HG03460 (cell line): ENCODE results near the gene ABLIM3.

Experiments
- ATAC-seq: cut with Tn5 transposase; IDR thresholded peaks from one replicate; pipeline ENCODE4 v1.9.1; 2021; ENCODE audit not compliant: unreplicated experiment

The ABLIM3 gene

DNA sequence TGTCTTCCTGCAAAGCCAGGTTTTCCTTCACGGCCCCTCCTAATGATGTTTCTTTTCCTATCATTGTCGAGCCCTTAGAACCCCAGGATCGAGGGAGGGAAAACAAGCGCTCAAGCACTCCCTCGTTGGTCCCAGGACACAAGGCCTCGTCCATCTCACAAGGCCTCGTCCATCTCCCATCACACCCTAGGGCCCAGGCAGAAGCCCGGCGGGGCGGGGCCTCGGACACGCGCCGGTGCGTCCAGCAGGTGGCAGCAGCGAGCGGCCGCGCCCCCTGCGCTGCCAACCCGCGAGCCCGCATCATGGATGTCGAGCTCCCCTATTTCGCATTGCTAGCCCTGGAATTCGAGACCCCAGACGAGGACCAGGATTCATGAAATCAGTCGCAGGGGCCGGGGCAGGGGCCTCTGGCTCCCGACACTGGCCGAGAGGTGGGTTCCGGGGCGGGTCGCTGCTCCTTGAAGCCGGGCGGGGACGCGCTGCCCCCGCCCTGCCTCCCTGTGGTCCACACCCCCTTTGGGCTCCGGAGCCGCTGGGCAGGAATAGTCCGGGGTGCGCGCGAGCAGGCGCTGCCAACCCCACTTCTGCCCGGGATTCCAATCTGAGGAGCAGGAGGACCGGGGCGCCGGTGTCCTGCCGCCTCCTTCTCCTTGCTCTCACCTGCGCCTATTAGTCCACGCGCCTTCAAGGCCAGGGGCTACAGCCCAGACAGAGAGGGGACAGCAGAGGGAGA is at the start of gene ABLIM3:
Gene ABLIM3 (plus strand): TSS at position 270 of the 733 bp plus-strand sequence. CDS start 603 bp downstream, outside the sequence.
- ATAC-seq: peak; percentile 93

DNA sequence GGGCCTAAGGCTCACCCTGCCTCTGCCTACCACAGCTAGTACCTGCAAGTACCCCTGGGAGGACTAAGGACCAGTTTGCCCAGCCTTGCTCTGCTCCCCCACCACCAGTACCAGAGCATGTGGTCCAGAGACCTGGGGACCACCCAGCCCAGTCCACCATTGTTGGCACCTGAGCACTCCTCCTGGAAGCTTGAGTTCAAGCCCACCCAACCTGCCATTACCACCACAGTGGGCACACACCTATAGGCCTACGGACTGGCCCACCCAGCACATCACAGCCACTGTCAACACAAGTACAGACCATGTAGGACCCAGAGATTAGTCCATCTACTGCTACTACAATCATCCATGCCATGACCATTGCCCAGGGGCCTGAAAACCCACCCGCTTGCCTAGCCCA is 47.7 kb upstream of the ABLIM3 start:
- ATAC-seq: no peak

DNA sequence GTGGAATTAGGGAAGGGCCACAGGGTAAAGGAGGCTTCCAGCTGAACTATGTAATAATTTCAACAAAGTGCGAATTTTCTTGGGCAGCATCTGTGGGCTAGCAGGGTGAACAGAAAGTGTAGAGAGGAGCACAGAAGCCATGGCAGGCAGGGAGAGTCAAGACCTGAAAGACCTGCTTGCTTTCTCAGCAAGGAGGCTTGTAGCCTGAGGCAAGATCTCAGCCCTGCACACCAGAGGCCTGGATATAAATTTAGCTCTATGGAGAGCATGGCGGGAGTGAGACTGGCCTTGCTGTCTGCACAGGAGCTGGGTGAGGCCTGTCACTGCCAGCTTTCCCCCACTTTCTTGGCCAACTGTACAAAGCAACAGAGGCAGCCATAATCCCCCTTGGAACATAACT is 46.3 kb upstream of the ABLIM3 start:
- no peak for ATAC-seq

DNA sequence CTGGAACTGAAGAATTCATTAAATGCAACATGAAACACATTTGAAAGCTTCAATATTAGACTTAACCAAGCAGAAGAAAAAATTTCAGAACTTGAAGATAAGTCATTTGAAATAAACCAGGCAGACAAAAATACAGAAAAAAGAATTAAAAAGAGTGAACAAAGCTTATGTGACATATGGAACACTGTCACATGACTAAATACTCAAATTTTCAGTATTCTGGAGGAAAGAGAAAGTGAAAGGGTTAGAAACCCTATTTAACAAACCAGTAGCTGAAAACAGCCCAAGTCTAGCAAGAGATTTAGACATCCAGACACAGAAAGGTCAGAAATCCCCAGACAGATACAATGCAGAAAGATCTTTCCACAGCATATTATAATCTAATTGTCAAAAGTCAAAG is 41.4 kb upstream of the ABLIM3 start:
- no peak for ATAC-seq

DNA sequence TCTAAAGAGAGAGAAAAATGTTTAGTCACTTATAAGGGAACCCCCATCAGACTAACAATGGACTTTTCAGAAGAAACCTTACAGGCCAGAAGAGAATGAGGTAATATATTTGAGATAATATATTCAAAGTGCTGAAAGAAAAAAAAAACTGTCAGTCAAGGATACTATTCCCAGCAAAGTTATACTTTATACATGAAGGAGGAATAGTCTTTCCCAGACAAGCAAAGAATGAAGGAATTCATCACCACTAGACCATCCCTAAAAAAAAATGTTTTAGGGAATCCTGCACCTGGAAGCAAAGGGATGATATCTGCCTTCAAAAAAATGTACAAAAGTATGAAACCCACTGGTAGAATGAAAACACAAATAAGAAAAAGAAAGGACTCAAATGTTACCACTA is 41.0 kb upstream of the ABLIM3 start:
- no peak for ATAC-seq

DNA sequence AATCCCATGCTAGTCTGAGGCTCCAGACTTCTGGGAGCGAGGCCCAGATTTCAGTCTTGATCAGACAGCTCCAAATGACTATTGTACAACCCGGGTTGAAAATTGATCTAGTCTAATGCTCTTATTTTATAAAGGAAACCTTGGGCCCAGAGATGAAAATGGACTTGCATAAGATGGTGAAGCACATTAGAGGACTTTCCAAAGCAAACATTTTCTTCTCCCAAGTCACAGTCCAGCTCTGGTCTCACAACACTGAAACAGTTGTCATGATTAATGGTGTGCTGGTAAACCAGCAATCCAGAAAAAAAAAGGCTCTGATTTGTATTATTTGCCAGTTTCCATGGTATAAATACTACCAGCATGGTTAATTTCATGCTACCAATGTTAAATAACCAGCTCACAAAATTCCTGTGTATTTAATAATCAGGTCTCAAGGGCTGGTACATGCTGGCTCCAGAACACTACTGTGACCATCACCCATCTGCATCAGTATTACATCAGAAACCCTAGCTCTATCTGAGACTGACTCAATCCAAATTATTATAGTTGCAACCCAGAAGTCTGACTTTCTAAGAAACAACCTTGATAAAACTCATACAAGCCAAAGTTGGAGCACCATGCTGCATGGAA is 32.5 kb upstream of the ABLIM3 start:
- no peak for ATAC-seq

- no peak for ATAC-seq
Observed at GRCh38 chr5:149110406-149110805, 30.9 kb upstream of the ABLIM3 start.

DNA sequence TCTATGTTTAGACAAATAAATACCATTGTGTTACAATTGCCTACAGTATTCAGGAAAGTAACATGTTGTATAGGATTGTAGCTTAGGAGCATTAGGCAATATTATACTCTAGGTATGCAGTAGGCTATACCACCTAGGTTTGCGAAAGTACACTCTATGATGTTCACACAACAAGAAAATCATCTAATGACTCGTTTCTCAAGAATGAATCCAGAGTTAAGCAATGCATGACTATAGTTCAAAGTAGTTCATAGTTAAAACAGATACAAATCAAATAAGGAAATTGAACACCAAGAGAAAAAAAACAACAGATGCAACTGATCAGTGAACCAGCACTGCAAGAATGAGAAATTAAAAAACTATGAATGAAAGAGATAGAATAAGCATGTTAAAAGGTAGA is 27.6 kb upstream of the ABLIM3 start:
- ATAC-seq: no peak

GRCh38 chr5:149114403-149115312 is 26.6 kb upstream of the ABLIM3 start:
- peak; percentile 75 for ATAC-seq

GRCh38 chr5:149117970-149118369 is 23.3 kb upstream of the ABLIM3 start:
- no peak for ATAC-seq

GRCh38 chr5:149118463-149118862 is 22.8 kb upstream of the ABLIM3 start:
- no peak for ATAC-seq

GRCh38 chr5:149121145-149121544 is 20.1 kb upstream of the ABLIM3 start:
- no peak for ATAC-seq

DNA sequence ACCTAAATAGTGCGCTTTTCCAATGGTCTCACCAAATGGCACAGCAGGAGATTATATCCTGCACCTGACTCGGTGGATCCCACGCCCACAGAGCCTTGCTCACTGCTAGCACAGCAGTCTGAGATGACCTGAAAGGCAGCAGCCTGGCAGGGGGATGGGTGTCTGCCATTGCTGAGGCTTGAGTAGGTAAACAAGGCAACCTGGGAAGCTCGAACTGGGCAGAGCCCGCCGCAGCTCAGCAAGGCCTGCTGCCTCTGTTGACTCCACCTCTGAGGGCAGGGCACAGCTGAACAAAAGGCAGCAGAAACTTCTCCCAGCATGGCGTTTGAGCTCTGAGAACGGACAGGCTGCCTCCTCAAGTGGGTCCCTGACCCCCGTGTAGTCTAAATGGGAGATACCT is 18.1 kb upstream of the ABLIM3 start:
- ATAC-seq: no peak

DNA sequence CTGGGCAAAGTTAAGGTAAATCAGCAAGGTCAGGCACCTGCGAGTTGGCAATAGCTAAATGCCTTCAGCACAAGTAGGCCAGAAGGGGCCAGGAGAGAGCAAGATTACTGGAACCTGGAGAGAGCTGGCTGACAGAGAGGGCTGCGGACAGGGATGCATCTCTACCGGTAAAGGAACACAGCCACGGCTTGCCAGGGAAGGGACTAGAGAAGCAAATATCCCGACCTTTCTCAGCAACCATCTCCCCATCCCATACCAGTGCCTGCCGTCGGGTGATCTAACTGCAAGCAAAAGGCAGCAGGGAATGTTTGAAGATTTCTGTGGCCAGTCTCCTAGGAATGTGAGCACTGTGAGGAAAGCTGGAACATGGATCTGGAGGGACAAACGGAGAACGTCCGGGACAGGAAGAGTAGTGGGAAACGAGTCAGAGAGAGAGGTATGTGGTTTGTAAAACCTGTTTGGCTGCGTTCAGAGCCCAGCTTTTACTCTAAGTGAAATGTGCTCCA is 15.9 kb upstream of the ABLIM3 start:
- ATAC-seq: no peak

- no peak for ATAC-seq
Observed at GRCh38 chr5:149126906-149127305, 14.4 kb upstream of the ABLIM3 start.

DNA sequence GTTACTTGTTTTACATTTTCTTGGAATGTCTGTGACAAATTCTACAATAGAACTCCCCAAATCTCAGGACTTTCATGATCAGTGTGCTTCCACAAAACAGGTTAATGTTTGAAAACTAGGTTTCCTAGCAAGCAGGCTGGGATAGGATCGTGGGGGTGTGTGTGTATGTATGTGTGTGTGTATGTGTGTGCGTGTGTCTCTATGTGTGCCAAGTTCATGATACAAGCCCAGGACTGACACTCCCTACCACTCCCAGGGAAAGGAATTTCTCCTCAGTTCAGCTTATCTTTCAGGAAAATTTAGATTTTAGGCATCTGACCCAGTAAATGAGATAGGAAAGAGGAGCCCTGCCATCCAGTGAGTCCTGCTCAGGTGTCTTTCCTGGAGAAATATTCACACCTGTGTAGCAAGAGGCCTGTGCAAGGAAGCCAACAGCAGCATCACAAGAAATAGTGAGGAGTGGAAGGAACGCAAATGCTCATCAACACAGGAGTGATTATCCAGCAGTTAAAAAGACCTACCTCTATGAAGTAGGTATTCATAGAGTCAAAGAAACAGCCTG is 13.8 kb upstream of the ABLIM3 start:
- ATAC-seq: no peak

GRCh38 chr5:149128023-149128875 is 13.0 kb upstream of the ABLIM3 start:
- no peak for ATAC-seq

GRCh38 chr5:149129181-149129580 is 12.1 kb upstream of the ABLIM3 start:
- ATAC-seq: no peak

- ATAC-seq: no peak
Observed at GRCh38 chr5:149130121-149130914, 11.0 kb upstream of the ABLIM3 start.
